GM12878 (cell line): ENCODE results near the gene NUP50. TPM values are rescaled to one million over a fixed set of nuclear protein-coding genes. Genes with fewer than 3 reads are reported as not detected.

Source experiments
- RBBP5 ChIP-seq: fragments of 200-600 bp; sonication (generic); conservative IDR thresholded peaks from 2 replicates; pipeline ENCODE4 v1.6.1; 2016
- ZNF274 ChIP-seq: IDR thresholded peaks from one replicate; pipeline ENCODE4 v1.8.0; 2011; ENCODE audit not compliant: insufficient read length, insufficient read depth
- ZNF622 ChIP-seq: fragments of 450-650 bp; IDR thresholded peaks from 2 replicates; pipeline ENCODE4 v1.6.1; 2017; ENCODE audit warnings: mild to moderate bottlenecking, inconsistent platforms
- polyA plus RNA-seq, 11 experiments: library from polyadenylated mRNA; depleted of rRNA in 4 of 11; unstranded in 6 of 11; stranded (reverse) in 5 of 11; fragments of >200 nt; fragmentation: Nextera tagmentation in 4 of 11; fragmentation: Illumina TruSeq in 1 of 11; extraction: Ambion mirVana in 4 of 11; extraction: Trizol in 1 of 11; gene quantifications; 1 replicate in 1 of 11; 2 replicates in 10 of 11; pipeline versions ENCODE4 v1.2.1 to v1.2.3, GENCODE V29; 2011 to 2016; ENCODE audit warnings: inconsistent platforms in 2 of 11, missing spikeins in 2 of 11, low read depth in 1 of 11
- total RNA-seq, 4 experiments: library from RNA; depleted of rRNA in 3 of 4; stranded (reverse); fragments of >200 nt in 3 of 4; fragmentation: Illumina TruSeq in 1 of 4; extraction: Trizol in 1 of 4; gene quantifications; 2 replicates each; pipeline versions ENCODE4 v1.2.1 to v1.2.3, GENCODE V29; 2013 to 2021
- TF ChIP-seq, protein P1 (sequence below): fragments of 450-650 bp; IDR thresholded peaks from 2 replicates; pipeline ENCODE4 v1.6.1; 2017; ENCODE audit warnings: mild to moderate bottlenecking, moderate library complexity
- TF ChIP-seq, protein P2 (sequence below): fragments of 450-650 bp; formaldehyde crosslinking; IDR thresholded peaks from 2 replicates; pipeline ENCODE4 v1.5.0; 2022; ENCODE audit warnings: mild to moderate bottlenecking, missing genetic modification characterization

Gene NUP50
- total and polyA plus RNA-seq, 10 of the 15 experiments (the other 5 are each of a cell fraction or from before 2014, with no cell fraction given), result 36.8 to 125 (median 78.8) TPM

GRCh38 chr22:45155050-45155840 is 8.5 kb upstream of the NUP50 start (continued):
- TF ChIP-seq, protein P1, sequence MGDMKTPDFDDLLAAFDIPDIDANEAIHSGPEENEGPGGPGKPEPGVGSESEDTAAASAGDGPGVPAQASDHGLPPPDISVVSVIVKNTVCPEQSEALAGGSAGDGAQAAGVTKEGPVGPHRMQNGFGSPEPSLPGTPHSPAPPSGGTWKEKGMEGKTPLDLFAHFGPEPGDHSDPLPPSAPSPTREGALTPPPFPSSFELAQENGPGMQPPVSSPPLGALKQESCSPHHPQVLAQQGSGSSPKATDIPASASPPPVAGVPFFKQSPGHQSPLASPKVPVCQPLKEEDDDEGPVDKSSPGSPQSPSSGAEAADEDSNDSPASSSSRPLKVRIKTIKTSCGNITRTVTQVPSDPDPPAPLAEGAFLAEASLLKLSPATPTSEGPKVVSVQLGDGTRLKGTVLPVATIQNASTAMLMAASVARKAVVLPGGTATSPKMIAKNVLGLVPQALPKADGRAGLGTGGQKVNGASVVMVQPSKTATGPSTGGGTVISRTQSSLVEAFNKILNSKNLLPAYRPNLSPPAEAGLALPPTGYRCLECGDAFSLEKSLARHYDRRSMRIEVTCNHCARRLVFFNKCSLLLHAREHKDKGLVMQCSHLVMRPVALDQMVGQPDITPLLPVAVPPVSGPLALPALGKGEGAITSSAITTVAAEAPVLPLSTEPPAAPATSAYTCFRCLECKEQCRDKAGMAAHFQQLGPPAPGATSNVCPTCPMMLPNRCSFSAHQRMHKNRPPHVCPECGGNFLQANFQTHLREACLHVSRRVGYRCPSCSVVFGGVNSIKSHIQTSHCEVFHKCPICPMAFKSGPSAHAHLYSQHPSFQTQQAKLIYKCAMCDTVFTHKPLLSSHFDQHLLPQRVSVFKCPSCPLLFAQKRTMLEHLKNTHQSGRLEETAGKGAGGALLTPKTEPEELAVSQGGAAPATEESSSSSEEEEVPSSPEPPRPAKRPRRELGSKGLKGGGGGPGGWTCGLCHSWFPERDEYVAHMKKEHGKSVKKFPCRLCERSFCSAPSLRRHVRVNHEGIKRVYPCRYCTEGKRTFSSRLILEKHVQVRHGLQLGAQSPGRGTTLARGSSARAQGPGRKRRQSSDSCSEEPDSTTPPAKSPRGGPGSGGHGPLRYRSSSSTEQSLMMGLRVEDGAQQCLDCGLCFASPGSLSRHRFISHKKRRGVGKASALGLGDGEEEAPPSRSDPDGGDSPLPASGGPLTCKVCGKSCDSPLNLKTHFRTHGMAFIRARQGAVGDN, result no peak
- no peak for TF ChIP-seq RBBP5
- TF ChIP-seq ZNF274, result no peak
- TF ChIP-seq, protein P2, sequence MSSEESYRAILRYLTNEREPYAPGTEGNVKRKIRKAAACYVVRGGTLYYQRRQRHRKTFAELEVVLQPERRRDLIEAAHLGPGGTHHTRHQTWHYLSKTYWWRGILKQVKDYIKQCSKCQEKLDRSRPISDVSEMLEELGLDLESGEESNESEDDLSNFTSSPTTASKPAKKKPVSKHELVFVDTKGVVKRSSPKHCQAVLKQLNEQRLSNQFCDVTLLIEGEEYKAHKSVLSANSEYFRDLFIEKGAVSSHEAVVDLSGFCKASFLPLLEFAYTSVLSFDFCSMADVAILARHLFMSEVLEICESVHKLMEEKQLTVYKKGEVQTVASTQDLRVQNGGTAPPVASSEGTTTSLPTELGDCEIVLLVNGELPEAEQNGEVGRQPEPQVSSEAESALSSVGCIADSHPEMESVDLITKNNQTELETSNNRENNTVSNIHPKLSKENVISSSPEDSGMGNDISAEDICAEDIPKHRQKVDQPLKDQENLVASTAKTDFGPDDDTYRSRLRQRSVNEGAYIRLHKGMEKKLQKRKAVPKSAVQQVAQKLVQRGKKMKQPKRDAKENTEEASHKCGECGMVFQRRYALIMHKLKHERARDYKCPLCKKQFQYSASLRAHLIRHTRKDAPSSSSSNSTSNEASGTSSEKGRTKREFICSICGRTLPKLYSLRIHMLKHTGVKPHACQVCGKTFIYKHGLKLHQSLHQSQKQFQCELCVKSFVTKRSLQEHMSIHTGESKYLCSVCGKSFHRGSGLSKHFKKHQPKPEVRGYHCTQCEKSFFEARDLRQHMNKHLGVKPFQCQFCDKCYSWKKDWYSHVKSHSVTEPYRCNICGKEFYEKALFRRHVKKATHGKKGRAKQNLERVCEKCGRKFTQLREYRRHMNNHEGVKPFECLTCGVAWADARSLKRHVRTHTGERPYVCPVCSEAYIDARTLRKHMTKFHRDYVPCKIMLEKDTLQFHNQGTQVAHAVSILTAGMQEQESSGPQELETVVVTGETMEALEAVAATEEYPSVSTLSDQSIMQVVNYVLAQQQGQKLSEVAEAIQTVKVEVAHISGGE (CRISPR knock-in tag), result no peak
- no peak for TF ChIP-seq ZNF622
